ENCODE measurements around the gene BOLA3.
"Not testable (repeated sequence)": the region's sequence is repeated elsewhere in the genome, so short reads cannot be mapped to it uniquely, and the experiment has no call there.

Gene BOLA3

GRCh38 chr2:74149247-74149525 lies 1.5 kb upstream of the BOLA3 start:
- DNase-seq (ENCODE audit: low read depth in 2 of 2): no peak

DNA sequence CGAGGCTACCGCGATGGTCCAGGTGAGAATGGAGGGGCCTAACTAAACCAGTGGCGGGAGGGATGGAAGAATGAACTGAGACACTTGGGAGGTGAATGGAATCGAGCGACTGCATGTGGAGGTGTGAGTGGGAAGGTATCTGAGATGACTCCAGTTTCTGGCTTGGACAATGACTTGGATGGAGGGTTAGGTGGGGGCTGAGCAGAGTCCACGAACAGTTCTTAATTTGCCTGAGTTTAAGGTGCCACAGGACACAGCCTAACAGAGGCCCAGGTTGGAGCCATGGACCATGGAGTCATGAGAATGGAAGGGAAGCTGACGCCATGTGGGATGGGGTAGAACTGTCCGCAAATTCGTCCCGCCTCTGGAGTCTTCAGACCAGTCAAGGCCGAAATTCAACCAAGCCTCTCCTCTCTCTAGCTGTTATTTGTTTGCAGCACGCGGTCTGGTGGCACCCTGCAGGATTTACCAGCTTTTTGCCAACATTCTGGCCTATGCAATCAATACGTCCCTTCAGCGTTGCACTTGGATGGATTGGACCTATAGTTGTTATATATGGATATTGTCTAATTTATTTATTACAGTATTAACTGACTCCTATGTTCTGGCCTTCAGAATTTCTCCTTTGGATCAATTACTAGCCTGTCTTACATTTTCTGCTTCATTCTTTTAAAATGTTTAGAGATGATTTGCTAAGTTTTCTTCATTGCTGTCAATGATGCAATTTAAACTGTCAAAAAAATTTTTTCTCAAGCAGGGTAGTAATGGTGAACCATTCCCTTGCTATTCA lies 940 bp upstream of the BOLA3 start:
- DNase-seq (ENCODE audit: low read depth in 2 of 2): no peak

GRCh38 chr2:74146929-74147726 lies 584 bp downstream of the BOLA3 start:
- DNase-seq (ENCODE audit: low read depth in 2 of 2): no peak

DNA sequence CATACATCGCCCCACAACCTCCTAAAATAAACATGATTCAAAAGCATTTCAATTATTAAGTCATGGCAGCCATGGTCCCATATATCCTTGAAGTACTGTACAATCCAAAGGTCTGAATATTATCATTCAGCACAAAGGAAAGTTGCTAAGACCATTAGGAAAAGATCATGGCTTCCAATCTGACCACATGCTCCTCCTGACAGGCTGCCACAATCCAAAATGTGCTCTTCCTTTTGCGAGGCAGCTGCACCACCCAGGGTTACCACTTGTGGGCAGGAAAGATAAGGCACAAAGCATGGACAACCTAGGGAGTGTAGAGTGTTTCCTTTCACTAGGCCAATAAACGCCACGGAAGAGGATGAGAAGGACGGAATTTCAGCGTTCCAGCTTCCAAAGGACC lies 5.4 kb downstream of the BOLA3 start:
- no peak for DNase-seq (ENCODE audit: low read depth in 2 of 2)

DNA sequence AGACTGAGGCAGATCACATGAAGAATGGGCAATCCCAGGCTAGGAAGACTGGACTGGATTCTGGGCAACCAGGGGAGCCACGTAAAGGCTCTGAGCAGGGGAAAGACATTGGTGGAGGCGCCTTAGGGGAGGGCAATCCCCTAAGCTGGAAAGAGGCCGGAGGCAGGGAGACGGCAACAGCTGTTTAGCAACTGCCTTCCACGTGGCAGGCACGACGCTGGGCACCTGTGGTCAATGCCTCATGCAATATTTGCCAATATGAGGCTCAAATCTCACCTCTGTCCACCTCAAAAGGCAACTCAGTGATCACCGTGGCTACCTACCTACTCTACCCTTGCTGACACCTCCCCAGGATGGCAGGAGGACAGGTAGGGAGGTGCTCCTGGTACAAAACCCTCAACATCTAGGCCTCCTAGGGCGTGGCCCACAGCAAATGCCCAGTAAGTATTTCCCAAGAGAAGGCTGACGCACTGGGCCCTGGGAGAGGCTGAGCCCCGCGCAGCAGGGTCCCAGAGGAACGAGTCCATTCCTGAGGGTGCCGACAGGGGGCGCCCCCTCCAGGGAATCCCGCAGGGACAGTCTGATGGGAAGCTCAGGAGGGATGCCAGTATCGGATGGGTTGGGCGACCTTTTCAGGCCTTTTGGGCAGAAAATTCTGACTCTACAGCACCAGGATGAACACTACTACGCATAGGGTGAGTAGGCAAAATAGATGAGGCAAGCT lies 8.9 kb downstream of the BOLA3 start:
- no peak for DNase-seq (ENCODE audit: low read depth in 2 of 2)

DNA sequence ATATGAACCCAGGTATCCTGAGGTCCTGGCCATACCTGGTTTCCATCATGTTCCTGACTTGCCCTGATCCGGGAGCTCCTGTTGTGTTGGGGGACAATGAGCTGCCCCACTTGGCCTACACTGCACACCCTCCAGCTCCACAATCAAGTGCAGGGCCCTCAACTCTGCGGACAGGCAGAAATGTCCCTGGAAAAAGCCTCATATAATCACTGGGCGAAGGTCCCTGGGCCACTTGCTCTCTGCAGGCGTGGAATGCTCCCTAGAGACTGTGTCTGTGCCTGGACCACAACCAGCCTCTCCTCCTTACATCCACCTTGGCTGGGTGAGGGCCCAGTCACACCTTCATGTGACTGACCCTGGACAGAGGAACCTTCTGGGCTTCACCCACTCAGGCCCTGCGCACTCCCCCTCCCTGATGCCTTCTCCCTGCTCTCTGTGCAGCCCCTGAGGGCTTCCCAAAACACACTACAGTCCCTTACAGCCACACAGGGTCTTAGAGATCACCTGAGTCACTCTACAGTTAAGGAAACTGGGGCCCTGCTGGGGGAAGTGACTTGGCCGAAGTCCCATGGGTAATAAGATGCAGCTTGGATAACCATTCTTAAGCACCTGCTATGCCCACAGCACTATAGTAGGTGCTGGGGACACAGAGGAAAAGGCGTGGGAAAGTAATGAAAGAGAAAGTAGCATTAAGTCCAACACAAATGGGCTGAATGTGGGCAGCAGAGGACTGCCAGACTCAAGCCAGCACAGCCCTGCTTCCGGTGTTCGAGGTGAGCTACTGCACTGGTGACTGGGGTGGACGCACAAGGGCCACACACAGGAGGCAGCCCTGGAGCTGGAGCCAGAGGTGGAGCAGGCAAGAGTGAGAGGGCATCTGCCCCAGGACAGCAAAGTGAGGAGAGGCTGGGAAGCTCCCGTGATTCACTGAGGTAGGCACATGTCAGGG lies 9.8 kb downstream of the BOLA3 start:
- DNase-seq (ENCODE audit: low read depth in 2 of 2): no peak

- DNase-seq (ENCODE audit: low read depth in 2 of 2): no peak
Measured at GRCh38 chr2:74131901-74132300, 15.8 kb downstream of the BOLA3 start.

- DNase-seq (ENCODE audit: low read depth in 2 of 2): no peak
Measured at GRCh38 chr2:74130211-74130995, 17.3 kb downstream of the BOLA3 start.

- no peak for DNase-seq (ENCODE audit: low read depth in 2 of 2)
Measured at GRCh38 chr2:74128206-74128605, 19.5 kb downstream of the BOLA3 start.

GRCh38 chr2:74123955-74124354 lies 23.8 kb downstream of the BOLA3 start:
- DNase-seq (ENCODE audit: low read depth in 2 of 2): not testable (repeated sequence)

- not testable (repeated sequence) for DNase-seq (ENCODE audit: low read depth in 2 of 2)
Measured at GRCh38 chr2:74121846-74122245, 25.9 kb downstream of the BOLA3 start.

GRCh38 chr2:74119912-74120825 lies 27.5 kb downstream of the BOLA3 start:
- DNase-seq (ENCODE audit: low read depth in 2 of 2): peak; percentile 68 to 69

DNA sequence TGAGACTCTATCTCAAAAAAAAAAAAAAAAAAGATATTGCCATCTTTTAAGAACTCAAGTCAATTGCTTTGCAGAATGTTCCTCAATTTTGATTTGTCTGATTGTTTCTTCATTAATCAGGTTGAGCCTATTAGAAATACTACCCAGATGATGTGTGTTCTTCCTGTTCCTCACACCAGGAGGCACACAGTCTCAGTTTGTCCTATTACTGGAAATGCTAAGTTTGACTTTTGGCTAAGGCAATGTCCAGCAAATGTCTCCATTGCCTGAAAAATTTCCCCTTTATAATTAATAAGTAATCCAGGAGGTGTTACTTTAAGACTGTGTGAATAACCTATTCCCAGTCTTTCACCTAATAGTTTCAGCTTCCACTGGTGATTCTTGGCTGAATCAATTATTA lies 28.4 kb downstream of the BOLA3 start:
- DNase-seq (ENCODE audit: low read depth in 2 of 2): no peak

DNA sequence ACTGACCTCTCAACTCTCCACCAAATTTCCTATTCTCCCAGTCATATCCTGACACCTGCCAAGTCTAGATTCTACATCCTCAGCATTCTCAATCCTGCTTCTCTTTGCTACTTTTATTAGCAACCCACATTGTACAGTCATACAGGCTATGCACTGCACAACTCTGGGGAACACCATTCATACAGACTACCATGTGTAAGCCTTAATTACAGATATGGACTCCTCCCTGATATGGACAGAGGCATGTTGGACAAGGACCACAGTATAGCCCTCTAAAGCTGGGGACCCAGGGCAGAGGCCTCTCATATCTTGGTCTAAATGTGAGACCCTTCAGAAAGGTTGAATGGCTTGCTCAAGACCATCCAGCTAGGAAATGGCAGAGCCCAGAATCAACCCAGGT lies 36.3 kb downstream of the BOLA3 start:
- no peak for DNase-seq (ENCODE audit: low read depth in 2 of 2)

GRCh38 chr2:74110537-74110936 lies 37.2 kb downstream of the BOLA3 start:
- no peak for DNase-seq (ENCODE audit: low read depth in 2 of 2)

DNA sequence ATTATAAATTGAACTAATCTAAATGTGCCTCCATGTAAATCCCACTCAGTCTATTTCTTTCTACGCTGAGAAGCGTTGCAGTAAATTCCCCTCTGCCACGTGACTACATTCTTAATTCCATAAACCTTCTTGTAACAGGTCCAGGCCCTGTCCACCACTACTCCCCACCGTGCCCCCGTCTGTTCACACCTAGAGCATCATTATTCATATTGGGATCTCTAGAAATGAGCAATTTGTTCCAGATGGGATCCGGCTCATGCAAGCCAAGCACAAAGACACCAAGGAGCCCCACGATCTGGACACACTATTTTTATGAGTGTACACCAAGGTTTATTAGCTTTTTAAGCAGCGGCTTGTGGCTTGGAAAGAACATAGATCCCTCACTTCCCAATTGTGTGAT lies 38.2 kb downstream of the BOLA3 start:
- DNase-seq (ENCODE audit: low read depth in 2 of 2): no peak

DNA sequence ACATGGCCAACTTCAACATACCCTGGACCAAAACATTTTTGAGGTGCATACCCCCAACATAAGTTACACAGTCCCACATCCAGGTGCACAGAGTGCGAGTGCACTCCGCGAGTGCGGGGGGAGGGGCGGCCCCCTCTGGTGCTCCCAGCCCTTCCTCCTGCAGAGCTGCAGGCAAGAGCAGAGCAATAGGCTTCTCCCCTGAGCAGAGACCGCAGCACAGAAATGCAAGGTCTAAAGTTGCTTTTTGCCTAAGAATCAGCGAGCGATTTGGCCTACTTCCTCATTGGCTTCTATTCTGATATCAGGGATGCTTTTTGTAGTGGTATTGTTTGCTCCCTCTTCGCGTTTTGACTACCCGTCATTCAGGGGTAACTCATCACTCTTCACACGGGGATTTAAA lies 40.6 kb downstream of the BOLA3 start:
- no peak for DNase-seq (ENCODE audit: low read depth in 2 of 2)

- no peak for DNase-seq (ENCODE audit: low read depth in 2 of 2)
Measured at GRCh38 chr2:74105413-74105812, 42.3 kb downstream of the BOLA3 start.

- no peak for DNase-seq (ENCODE audit: low read depth in 2 of 2)
Measured at GRCh38 chr2:74104839-74105238, 42.9 kb downstream of the BOLA3 start.

DNA sequence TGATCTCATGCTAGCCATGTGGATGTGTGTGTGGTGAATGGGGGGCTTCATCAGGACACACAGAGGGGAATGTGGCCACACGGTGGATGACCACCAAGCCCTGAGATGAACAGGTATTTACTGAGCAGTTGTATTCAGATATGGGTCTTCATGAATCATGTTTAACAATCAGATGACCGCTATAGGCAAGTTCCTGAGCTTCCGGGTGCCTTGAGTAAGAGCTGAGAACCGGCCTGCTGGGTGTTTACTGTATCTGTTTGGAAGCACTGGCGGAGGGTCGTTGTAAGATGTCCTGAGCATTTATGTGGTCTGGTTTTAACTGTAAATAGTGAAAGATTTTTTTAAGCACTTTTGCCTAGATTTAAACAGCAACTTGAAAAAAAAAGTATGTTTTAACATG lies 43.9 kb downstream of the BOLA3 start:
- DNase-seq (ENCODE audit: low read depth in 2 of 2): no peak

Data from stimulated activated CD8-positive, alpha-beta memory T cell treated with anti-CD3 and anti-CD28 coated beads, Interleukin-7, amount 100 ng/mL, for 1 hour (primary cell).